Stimulated activated CD8-positive, alpha-beta memory T cell treated with anti-CD3 and anti-CD28 coated beads, Interleukin-7, amount 100 ng/mL, for 4 hours (primary cell): ENCODE data around the gene RANBP9.

Experiments used
- DNase-seq, 2 donors: peaks; one replicate each; pipeline ENCODE4 v3.0.0-alpha.2; 2020; ENCODE audit warnings: low read depth in 2 of 2

RANBP9 gene

DNA sequence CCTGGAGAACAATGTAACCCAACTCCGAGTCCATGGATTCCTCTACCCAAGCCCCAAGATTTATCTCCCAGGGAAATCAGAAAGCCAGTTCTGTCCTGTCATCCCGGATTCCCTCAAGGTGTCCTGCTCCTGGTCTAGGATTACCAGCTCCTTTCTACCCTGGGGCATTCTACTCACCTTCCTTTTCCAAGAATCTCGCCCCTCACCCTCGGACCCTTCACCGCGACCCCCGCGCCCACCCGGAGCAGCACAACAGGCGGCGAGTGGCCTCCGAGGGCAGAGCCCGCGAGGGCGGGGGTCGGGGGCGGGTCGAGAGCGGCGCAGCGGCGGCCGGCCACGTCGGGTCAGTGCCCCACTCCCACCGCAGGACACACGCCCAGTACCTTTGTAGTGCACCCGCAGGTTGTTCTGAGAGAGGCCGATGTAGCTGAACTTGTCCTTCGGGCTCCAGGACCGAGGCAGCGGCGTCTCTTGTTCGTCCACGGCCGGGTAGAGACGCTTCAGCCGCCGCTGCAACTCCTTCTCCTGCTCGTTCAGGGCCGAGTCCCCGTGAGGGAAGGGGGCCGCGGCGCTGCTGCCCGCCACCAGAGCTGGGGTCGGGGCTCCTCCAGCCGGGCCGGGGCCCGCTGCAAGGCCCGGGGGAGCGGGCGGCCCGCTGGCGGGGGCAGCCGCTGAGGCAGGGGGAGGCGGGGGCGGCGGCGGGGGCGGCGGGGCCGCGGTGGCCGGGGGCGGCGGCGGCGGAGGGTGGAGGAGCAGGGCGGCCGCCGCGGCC is 897 bp downstream of the RANBP9 start:
- DNase-seq = peak in 1 of 2 donors; percentile 35

DNA sequence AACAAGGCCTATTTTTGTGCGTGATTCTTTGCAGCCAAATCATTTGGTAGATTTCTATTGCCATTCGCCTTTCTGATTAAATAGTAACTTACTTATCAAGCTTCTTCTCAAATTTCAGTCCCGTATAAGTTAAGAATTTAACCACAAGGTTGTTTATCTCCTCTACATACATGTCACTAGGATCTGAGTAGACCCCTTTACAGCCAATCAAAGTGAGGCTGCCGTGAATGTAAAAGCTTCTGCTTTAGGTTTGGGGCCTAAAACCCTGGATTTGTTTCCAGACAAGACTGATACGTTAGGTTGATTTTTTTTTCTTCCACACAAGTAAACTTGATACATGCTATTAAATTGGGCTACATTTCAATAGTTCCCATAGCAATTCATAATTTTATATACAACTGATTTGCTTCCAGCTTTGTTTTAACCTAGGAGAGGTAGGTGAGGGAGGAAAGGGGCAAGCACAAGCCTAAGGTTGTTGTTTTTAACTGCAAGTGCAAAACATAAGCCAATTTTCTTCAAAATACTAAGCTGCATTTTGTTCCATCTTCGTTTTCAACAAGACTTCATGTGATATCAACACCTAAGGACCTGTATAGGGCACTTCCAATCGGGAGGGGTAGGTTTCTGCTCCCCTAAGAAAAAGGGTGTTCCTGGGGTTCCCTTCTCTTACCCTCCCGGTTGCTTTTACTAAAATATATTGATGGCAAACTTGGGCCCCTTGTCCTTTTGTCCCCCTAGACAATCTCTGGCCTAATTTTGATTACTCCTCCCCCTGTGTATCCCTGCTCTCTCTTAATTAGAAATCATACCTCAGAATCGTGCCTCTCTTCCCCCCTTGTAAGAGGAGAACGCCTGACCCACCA is 1.7 kb downstream of the RANBP9 start:
- DNase-seq = no peak

DNA sequence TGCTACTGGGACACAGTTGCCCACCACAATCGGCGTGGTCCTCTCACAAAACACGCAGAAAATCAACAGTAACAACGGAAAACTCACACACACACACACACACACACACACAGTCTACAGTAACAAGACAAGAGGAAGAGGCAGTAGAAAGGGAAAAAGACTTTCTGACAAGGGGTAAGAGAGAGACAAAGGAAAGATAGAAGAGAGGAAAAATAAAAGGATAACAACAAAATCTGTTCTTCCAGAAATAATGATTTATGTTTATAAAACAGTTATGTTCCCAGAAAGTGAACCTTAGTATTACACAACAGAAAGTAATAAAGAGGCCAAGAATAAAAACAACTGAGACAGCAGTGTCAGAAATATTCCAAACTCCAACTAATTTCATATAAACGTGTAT is 2.9 kb downstream of the RANBP9 start:
- DNase-seq = no peak

DNA sequence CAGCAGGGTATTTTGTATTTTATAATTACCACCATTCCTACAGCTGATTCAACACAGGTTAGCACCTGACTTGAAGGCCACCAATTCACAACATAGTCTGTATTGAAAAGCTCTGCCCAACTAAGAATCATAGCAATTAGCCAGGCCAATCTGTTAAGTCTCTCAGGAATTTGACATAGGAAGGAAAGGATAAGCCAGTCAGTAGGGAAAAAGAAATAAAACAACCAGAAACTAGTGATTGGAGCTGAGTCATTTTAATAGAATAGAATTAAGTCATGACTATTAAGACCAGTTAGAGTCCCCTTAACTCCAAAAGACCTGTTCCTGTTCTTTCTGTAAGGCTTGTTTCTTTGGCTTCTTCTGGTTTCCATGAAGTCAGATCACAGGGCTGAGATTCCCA is 8.1 kb downstream of the RANBP9 start:
- no peak for DNase-seq

DNA sequence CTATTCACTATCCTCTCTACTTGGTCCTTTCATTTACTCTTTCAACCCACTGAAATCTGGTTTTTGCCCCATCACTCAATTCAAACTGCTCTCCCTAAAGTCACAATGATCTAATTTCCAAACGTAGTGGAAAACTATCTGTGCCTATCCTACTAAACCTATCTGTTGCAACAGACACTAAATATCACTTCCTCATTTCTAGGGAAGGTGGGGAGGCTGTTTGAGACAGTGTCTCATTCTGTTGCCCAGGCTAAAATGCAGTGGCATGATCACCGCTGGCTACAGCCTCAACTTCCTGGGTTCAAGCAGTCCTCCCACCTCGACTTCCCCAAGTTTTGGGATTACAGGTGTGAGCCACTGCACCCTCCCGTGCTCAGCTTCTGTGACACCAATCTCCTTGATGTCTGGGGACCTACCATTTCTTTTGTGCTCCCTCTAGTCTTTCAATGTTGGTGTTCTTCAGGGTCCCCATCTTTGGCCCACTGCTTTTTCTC is 8.8 kb downstream of the RANBP9 start:
- no peak for DNase-seq

DNA sequence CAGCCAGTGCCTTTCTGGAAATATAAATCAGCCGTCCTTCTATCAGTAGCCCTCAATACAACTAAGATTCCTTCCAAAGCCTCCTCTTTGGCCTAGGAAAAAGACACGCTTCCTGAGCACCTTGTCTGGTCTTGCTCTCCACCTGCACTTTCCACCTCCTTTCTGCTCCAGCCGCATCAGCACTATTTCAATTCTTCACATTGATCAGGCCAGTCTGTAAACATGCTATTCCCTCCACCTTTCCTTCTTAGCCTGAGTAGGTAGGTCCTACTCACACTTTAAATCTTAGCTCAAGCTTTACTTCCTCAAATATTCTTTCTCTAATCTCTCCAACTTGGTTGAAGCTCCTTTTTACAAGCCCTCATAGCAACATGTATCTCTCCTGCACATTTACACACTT is 11.4 kb downstream of the RANBP9 start:
- no peak for DNase-seq

DNA sequence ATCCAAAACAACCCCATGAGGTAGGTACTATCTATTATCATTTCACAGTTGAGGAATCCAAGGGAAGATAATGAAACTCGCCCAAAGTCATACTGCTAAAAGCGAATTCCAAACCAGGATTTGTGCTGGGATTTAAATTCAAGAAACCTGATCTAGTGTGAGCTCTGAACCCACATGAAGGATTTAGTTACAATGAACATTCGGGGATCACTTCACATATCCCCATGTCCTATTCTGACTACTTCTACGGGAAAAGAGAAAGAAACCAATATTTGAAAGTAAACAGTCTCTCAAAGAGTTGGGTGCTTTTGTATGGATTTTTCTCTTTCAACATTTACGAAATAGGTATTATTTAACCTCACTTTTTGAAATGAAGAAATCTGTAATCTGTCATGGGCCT is 12.9 kb downstream of the RANBP9 start:
- no peak for DNase-seq

GRCh38 chr6:13697857-13698256 is 13.8 kb downstream of the RANBP9 start:
- DNase-seq = no peak

DNA sequence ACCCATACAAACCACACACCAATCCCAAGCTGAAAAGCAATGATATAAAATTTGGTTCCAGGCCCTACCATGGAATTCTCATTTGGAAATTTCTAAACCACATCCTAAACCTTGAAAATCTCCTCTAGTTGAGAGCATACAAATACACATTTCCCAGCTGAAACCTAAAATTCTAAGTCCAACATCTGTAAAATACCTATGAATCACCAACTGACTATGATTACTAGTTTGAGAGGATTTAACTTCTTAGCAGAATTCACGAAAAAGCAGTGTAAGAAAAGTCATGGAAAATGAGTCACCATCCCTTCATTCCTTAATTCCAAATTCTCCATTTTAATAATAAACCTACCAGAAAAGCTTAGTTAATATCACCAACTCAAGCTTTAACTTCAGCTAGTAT is 15.4 kb downstream of the RANBP9 start:
- DNase-seq = no peak

GRCh38 chr6:13695252-13695651 is 16.4 kb downstream of the RANBP9 start:
- no peak for DNase-seq

DNA sequence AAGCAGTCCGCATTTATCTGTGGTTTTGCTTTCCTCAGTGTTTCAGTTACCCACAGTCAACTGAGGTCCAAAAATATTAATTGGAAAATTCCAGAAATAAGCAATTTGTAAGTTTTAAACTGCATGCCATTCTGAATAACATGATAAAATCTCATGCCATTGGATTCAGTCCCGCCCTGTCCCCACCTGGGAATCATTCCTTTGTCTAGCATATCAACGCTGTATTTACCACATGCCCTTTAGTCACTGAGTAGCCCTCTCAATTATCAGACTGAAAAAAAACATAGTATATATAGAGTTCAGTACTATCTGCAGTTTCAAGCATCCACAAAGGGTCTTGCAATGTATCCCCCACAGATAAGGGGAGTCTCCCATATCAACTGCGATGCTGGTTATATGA is 17.1 kb downstream of the RANBP9 start:
- no peak for DNase-seq

- DNase-seq = no peak
These were observed 22.0 kb downstream of the RANBP9 start for GRCh38 chr6:13689511-13690256.

DNA sequence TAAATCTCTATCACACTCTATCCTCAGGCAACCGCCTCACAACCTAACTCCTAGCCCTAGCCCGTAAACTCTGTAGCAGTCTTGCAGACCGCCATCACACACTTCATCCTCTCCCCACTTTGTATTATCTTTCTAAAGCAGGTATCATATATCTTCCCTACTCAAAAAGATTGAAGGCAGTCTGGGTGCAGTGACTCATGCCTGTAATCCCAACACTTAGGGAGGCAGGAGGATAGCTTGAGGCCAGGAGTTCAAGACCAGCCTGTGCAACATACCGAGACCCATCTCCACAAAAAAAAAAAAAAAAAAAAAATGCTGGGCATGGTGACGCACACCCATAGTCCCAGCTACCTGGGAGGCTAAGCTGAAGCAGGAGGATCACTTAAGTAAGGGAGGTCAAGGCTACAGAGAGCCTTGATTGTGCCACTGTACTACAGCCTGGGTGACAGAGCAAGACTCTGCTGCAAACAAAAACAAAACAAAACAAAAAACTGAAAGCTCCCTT is 22.9 kb downstream of the RANBP9 start:
- no peak for DNase-seq

DNA sequence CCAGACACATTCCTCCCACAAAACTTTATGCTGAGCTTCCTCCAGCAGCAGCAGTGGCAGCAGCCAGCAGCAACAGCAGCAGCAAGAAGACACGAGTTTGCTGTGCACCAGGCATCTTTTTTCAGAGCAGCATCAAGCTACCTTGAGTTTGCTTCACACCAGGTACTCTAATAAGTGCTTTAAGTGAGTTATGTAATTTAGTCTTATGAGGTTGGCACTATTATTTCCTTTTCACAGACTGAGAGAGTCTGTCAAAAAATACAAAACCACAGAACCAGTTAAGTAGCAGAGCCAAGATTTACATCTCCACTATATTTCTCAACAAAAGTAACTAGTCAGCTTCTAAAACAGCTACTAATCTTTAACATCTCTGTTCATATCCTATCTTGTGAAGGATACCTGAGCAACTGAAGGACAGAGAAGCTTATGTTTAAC is 23.7 kb downstream of the RANBP9 start:
- DNase-seq = no peak

- DNase-seq = no peak
These were observed 26.8 kb downstream of the RANBP9 start for GRCh38 chr6:13684855-13685254.

DNA sequence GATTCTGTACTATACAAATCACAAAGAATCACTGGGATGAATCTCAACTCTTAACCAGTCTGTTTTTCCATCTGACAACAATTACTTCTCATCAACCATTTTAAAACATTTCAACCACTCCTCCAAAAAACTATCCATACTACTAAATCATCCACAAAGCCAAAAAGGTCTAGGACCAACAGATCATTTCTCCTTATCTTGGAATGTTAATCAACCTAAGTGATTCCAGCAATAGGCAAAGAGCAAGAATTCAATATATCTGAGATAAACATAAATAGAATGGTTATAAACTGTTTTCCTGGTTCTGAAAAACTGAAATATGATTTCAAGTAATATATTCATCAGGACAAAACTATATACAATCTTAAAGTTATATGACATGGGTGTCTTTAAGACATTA is 28.6 kb downstream of the RANBP9 start:
- DNase-seq = no peak

DNA sequence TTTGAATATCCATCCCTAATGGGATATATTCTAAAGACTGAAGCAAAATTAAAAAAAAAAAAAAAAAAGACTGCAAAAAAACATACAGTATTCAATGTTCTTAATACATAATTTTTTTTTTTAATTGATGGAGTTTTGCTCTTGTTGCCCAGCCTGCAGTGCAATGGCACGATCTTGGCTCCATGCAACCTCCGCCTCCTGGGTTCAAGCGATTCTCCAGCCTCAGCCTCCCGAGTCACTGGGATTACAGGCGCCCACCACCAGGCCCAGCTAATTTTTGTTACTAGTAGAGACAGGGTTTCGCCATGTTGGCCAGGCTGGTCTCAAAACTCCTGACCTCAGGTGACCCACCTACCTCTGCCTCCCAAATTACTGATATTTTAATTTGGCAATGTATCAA is 29.3 kb downstream of the RANBP9 start:
- DNase-seq = no peak

GRCh38 chr6:13681305-13682061 is 30.2 kb downstream of the RANBP9 start:
- no peak for DNase-seq

DNA sequence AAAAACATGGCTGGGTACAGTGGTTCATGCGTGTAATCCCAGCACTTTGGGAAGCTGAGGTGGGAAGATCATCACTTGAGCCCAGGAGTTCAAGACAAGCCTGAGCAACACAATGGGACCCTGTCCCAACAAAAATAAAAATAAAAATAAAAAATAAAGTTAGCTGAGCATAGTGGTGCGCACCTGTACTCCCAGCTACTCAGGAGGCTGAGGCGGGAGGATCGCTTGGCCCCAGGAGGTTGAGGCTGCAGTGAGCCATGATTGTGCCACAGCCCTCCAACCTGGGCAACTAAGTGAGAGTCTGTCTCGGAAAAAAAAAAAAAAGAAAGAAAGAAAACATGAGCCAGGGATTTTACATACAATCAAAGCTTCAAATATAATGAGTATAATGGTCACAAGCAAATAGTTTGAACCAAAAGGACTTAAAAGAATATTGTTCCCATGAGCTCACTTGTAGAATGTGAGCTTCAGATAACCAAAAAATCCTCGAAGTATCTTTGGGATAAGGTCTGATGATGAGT is 31.1 kb downstream of the RANBP9 start:
- no peak for DNase-seq

- DNase-seq = no peak
These were observed 31.6 kb downstream of the RANBP9 start for GRCh38 chr6:13679996-13680395.
